ENCODE data around the gene ZC3H10. TPM values are rescaled to one million over a fixed set of nuclear protein-coding genes. Genes with fewer than 3 reads are reported as not detected.

The ZC3H10 gene
- total and polyA plus RNA-seq, 2 of the 13 experiments (the other 11 are each of a cell fraction or from before 2014, with no cell fraction given): 0.70 to 2.3 TPM

DNA sequence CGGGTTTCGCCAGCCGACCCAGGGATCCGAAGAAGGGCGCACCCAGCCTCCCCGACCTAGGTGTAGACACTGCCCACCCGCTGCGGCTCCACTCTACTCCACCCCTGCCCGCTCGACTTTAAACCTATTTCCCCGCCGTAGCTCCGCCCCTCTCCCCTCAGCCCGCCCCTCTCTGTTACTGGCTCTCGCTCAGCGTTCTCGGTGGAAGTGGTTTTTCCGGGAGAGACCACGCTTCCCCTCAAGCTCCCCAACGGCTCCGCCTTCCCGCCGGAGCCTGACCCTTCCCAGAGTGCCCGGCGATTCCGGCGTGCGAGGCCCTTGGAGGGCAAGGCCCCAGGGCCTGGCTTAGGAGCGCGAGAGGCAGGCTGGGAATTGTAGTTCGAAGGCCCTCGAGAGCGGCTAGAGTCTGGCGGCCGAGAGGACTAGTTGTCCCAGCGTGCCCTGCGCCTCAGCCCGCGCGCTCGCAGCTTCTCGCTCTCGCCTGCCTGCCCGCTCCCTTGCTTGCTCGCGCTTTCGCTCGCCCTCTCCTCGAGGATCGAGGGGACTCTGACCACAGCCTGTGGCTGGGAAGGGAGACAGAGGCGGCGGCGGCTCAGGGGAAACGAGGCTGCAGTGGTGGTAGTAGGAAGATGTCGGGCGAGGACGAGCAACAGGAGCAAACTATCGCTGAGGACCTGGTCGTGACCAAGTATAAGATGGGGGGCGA, 13.8 kb upstream of the ZC3H10 start, which contains the start of gene PA2G4 (continued):
- TF ChIP-seq, protein P1, sequence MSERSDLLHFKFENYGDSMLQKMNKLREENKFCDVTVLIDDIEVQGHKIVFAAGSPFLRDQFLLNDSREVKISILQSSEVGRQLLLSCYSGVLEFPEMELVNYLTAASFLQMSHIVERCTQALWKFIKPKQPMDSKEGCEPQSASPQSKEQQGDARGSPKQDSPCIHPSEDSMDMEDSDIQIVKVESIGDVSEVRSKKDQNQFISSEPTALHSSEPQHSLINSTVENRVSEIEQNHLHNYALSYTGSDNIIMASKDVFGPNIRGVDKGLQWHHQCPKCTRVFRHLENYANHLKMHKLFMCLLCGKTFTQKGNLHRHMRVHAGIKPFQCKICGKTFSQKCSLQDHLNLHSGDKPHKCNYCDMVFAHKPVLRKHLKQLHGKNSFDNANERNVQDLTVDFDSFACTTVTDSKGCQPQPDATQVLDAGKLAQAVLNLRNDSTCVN (CRISPR knock-in tag; IDR thresholded peaks at IDR 0.05; ENCODE audit: borderline replicate concordance): peak; percentile 61
- TF ChIP-seq TSC22D2 (CRISPR knock-in tag; IDR thresholded peaks at IDR 0.05; ENCODE audit: borderline replicate concordance) (peak; percentile 85; the same call in 1 of the 2 replicates), FOXP1 (IDR thresholded peaks at IDR 0.05) (no peak), FOXP1 (CRISPR knock-in tag; IDR thresholded peaks at IDR 0.05) (no peak), RXRB (CRISPR knock-in tag; IDR thresholded peaks at IDR 0.05; ENCODE audit: borderline replicate concordance) (peak; percentile 82; the same call in 1 of the 2 replicates), MZF1 (CRISPR knock-in tag; IDR thresholded peaks at IDR 0.05; ENCODE audit: borderline replicate concordance) (no peak), ZNF33A (CRISPR knock-in tag; IDR thresholded peaks at IDR 0.05; ENCODE audit: borderline replicate concordance) (peak; percentile 42; the same call in 1 of the 2 replicates), RFXAP (CRISPR knock-in tag; IDR thresholded peaks at IDR 0.05; ENCODE audit: borderline replicate concordance) (peak; percentile 75; the same call in 1 of the 2 replicates), KDM6A (CRISPR knock-in tag; IDR thresholded peaks at IDR 0.05; ENCODE audit: low read depth) (no peak), ELF1 (CRISPR knock-in tag; IDR thresholded peaks at IDR 0.05) (peak; percentile 90), THAP11 (CRISPR knock-in tag; IDR thresholded peaks at IDR 0.05) (peak; percentile 99), ZNF816 (CRISPR knock-in tag; IDR thresholded peaks at IDR 0.05; ENCODE audit: borderline replicate concordance) (0 out of 2 replicates have a peak, but pooled peaks have one; percentile 47), KLF15 (CRISPR knock-in tag; IDR thresholded peaks at IDR 0.05; ENCODE audit: borderline replicate concordance) (no peak; the same call in 1 of the 2 replicates), ZBTB8A (CRISPR knock-in tag; IDR thresholded peaks at IDR 0.05; ENCODE audit: borderline replicate concordance, low read depth) (peak; percentile 37; the same call in 1 of the 2 replicates), SSRP1 (CRISPR knock-in tag; IDR thresholded peaks at IDR 0.05) (no peak; the same call in none of the 2 replicates), ZFP36L1 (CRISPR knock-in tag; IDR thresholded peaks at IDR 0.05) (peak; percentile 90), ZNF629 (CRISPR knock-in tag; conservative IDR thresholded peaks at IDR 0.05) (0 out of 2 replicates have a peak, but pooled peaks have one; percentile 30), MIXL1 (CRISPR knock-in tag; IDR thresholded peaks at IDR 0.05) (0 out of 2 replicates have a peak, but pooled peaks have one; percentile 62), CREB1 (IDR thresholded peaks at IDR 0.05) (peak; percentile 37; the same call in 1 of the 2 replicates), CREB1 (CRISPR knock-in tag; IDR thresholded peaks at IDR 0.05) (peak; percentile 86), KAT7 (CRISPR knock-in tag; IDR thresholded peaks at IDR 0.05; ENCODE audit: borderline replicate concordance) (peak; percentile 85; the same call in 1 of the 2 replicates)
- TF ChIP-seq, protein P2, sequence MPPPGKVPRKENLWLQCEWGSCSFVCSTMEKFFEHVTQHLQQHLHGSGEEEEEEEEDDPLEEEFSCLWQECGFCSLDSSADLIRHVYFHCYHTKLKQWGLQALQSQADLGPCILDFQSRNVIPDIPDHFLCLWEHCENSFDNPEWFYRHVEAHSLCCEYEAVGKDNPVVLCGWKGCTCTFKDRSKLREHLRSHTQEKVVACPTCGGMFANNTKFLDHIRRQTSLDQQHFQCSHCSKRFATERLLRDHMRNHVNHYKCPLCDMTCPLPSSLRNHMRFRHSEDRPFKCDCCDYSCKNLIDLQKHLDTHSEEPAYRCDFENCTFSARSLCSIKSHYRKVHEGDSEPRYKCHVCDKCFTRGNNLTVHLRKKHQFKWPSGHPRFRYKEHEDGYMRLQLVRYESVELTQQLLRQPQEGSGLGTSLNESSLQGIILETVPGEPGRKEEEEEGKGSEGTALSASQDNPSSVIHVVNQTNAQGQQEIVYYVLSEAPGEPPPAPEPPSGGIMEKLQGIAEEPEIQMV (CRISPR knock-in tag; IDR thresholded peaks at IDR 0.05; ENCODE audit: low read depth): peak; percentile 65
- TF ChIP-seq, protein P3, sequence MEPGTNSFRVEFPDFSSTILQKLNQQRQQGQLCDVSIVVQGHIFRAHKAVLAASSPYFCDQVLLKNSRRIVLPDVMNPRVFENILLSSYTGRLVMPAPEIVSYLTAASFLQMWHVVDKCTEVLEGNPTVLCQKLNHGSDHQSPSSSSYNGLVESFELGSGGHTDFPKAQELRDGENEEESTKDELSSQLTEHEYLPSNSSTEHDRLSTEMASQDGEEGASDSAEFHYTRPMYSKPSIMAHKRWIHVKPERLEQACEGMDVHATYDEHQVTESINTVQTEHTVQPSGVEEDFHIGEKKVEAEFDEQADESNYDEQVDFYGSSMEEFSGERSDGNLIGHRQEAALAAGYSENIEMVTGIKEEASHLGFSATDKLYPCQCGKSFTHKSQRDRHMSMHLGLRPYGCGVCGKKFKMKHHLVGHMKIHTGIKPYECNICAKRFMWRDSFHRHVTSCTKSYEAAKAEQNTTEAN (CRISPR knock-in tag; conservative IDR thresholded peaks at IDR 0.05): peak; percentile 62; the same call in 1 of the 2 replicates
- TF ChIP-seq, protein P4, sequence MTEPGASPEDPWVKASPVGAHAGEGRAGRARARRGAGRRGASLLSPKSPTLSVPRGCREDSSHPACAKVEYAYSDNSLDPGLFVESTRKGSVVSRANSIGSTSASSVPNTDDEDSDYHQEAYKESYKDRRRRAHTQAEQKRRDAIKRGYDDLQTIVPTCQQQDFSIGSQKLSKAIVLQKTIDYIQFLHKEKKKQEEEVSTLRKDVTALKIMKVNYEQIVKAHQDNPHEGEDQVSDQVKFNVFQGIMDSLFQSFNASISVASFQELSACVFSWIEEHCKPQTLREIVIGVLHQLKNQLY (CRISPR knock-in tag; IDR thresholded peaks at IDR 0.05): peak; percentile 36; the same call in 1 of the 2 replicates
- TF ChIP-seq, protein P5, sequence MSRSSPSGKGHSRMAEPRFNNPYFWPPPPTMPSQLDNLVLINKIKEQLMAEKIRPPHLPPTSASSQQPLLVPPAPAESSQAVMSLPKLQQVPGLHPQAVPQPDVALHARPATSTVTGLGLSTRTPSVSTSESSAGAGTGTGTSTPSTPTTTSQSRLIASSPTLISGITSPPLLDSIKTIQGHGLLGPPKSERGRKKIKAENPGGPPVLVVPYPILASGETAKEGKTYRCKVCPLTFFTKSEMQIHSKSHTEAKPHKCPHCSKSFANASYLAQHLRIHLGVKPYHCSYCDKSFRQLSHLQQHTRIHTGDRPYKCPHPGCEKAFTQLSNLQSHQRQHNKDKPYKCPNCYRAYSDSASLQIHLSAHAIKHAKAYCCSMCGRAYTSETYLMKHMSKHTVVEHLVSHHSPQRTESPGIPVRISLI (CRISPR knock-in tag; IDR thresholded peaks at IDR 0.05; ENCODE audit: borderline replicate concordance): no peak

All from HepG2 (cell line).